Spleen (tissue), 7 donors: ENCODE data around the gene MEGF8.

Experiments
- CTCF ChIP-seq, 11 experiments: fragments of 200-600 bp in 7 of 11; fragments of 450-650 bp in 4 of 11; sonication (generic) in 4 of 11; IDR thresholded peaks in 8 of 11; conservative IDR thresholded peaks in 3 of 11; 1 replicate in 7 of 11; 2 replicates in 4 of 11; pipeline versions ENCODE4 v1.4.0 to v1.8.0; 2016 to 2021; ENCODE audit warnings: antibody characterized with exemption in 11 of 11, inconsistent platforms in 4 of 11, mild to moderate bottlenecking in 1 of 11
- POLR2A ChIP-seq, 3 donors: fragments of 450-650 bp; IDR thresholded peaks; one replicate each; pipeline ENCODE4 v1.5.1; 2017; ENCODE audit warnings: antibody characterized with exemption in 3 of 3, mild to moderate bottlenecking in 1 of 3
- POLR2AphosphoS5 ChIP-seq, 3 donors: sonication (generic); formaldehyde crosslinking; IDR thresholded peaks; one replicate each; pipeline ENCODE4 v1.5.1; 2017; ENCODE audit warnings: antibody characterized with exemption in 3 of 3
- donor health status: DM: no; HTN: no; CAD: no; lungs with moderate emphysema.
- donor health status: DM: no; HTN: no; CAD: no.
- donor health status: DM: no; HTN: no; CAD: no.

DNA sequence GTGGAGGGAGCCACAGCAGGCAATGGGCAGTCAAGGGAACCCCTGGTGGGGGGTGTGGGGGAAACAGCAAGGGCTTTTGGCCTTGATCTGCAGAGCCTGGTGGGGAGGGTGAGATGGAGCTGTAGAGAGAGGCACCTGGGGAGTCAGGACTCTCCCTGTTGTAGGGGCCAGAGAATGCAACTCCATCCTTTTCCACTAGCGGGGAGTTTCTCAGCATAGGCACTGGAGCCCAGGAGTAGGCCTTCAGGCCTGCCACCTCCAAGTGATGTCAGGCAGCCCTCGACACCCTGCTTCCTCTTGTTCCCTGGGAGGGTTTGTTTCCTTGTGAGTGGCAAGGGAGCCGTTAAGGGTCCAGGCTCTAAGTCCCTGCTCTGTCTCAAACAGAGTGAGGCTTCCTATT lies 25.0 kb downstream of the MEGF8 start:
- TF ChIP-seq CTCF (IDR thresholded peaks at IDR 0.05 in 8 of 11, conservative IDR thresholded peaks at IDR 0.05 in 3 of 11) (no peak), POLR2AphosphoS5 (IDR thresholded peaks at IDR 0.05) (no peak), POLR2A (IDR thresholded peaks at IDR 0.05) (no peak)
